ENCODE measurements around the gene MYL3.

GRCh38 chr3:46860017-46860809, 3.0 kb downstream of the MYL3 start:
- TF ChIP-seq CTCF (IDR thresholded peaks at IDR 0.05) (peak; percentile 52; the same call in 1 of the 2 replicates), GABPA (IDR thresholded peaks at IDR 0.05; ENCODE audit: low read depth) (no peak), RFX5 (IDR thresholded peaks at IDR 0.05; ENCODE audit: low read length) (no peak), JUND (IDR thresholded peaks at IDR 0.05) (no peak), EZH2phosphoT487 (IDR thresholded peaks at IDR 0.05; ENCODE audit: borderline replicate concordance, low read depth) (no peak), EP300 (IDR thresholded peaks at IDR 0.05; ENCODE audit: borderline replicate concordance in 1 of 2, low read depth in 1 of 2, low read length in 1 of 2) (no peak), MEF2A (IDR thresholded peaks at IDR 0.05; ENCODE audit: borderline replicate concordance, low read depth) (no peak), POLR2AphosphoS5 (IDR thresholded peaks at IDR 0.05; ENCODE audit: low read depth, low read length) (no peak), RAD21 (IDR thresholded peaks at IDR 0.05; ENCODE audit: low read length) (peak; percentile 40), SMC3 (IDR thresholded peaks at IDR 0.05; ENCODE audit: low read depth, low read length) (peak; percentile 29; the same call in 1 of the 2 replicates), RXRA (IDR thresholded peaks at IDR 0.05; ENCODE audit: borderline replicate concordance, low read depth) (no peak), NRF1 (IDR thresholded peaks at IDR 0.05; ENCODE audit: low read depth, low read length) (no peak)

Data from SK-N-SH (cell line).